ENCODE data around the gene CD2BP2. TPM values are rescaled to one million over a fixed set of nuclear protein-coding genes. Genes with fewer than 3 reads are reported as not detected.
A peak's percentile ranks its signal among the peaks of the same experiment; 100 is the strongest.

CD2BP2 gene
- total RNA-seq, 1 experiment from 2014 or later = 51.8 TPM

GRCh38 chr16:30395155-30395991, 40.3 kb upstream of the CD2BP2 start, which contains the start of gene ZNF48:
Gene ZNF48, plus strand, starts transcription at chr16:30395420. Its CDS starts 375 bp downstream, at chr16:30395795.
- intact Hi-C loops (cut with micrococcal nuclease; ENCODE audit: unreplicated experiment) = loop anchor here (1.0 to 2.0 kb wide), 2 partner anchors 14 to 17 kb away; no protein-coding TSS in a partner anchor
- Mint-ChIP-seq H3K4me3 (ENCODE audit: unreplicated experiment) (peak within 1 kb of the TSS; percentile 82), H3K36me3 (ENCODE audit: insufficient read depth, unreplicated experiment) (peaks cover 12% of the 10 kb centered on the region), H3K27me3 (ENCODE audit: insufficient read depth, unreplicated experiment) (no peaks in the 10 kb centered on the region), H3K27ac (ENCODE audit: unreplicated experiment) (peak within 1 kb of the TSS; percentile 46), H3K4me1 (ENCODE audit: low read depth, unreplicated experiment) (peaks cover 19% of the 10 kb centered on the region), H3K9me3 (ENCODE audit: unreplicated experiment) (no peaks in the 10 kb centered on the region)
- DNase-seq = peak; percentile 87 to 91
- H3K4me1 ChIP-seq = peaks cover 6% of the 10 kb centered on the region; the same call in 1 of the 2 replicates
- no peaks in the 10 kb centered on the region for H3K36me3 ChIP-seq (ENCODE audit: control insufficient read depth, insufficient read depth, low read length)
- ChIA-PET CTCF (interaction anchor here (0.6 to 2.3 kb wide), 9 partner anchors 12 to 773 kb away, joined by 4 to 27 read pairs (median 11); partner anchors contain the start of genes CD2BP2, DCTPP1, TBC1D10B and ZNF771), POLR2A (interaction anchor here (1.0 to 2.6 kb wide), 7 partner anchors 12 to 264 kb away, joined by 3 to 20 read pairs (median 7); partner anchors contain the start of genes DCTPP1, TBC1D10B and ZNF771)
- BruUV-seq (replicated peaks) = no TSS peak
- no peaks in the 10 kb centered on the region for H3K9me3 ChIP-seq
- H3K4me3 ChIP-seq (ENCODE audit: low read depth, low read length) = peak within 1 kb of the TSS; percentile 88
- no peaks in the 10 kb centered on the region for H3K27me3 ChIP-seq (replicated peaks; ENCODE audit: control insufficient read depth, insufficient read depth, low read length)
- TF ChIP-seq CTCF (IDR thresholded peaks at IDR 0.05; ENCODE audit: insufficient read depth in 1 of 2, low read depth in 1 of 2, low read length in 1 of 2, severe bottlenecking in 1 of 2, unreplicated experiment in 1 of 2) = peak in 1 of 2 experiments; percentile 40

- peaks cover 5% of the 10 kb centered on the region for H3K36me3 Mint-ChIP-seq (ENCODE audit: insufficient read depth, unreplicated experiment)
- Histone ChIP-seq H3K4me3 (ENCODE audit: low read depth, low read length) (peak overlapping the region; percentile 88), H3K4me1 (peaks cover 3% of the 10 kb centered on the region; the same call in 1 of the 2 replicates), H3K27me3 (replicated peaks; ENCODE audit: control insufficient read depth, insufficient read depth, low read length) (no peaks in the 10 kb centered on the region), H3K36me3 (ENCODE audit: control insufficient read depth, insufficient read depth, low read length) (no peaks in the 10 kb centered on the region), H3K9me3 (no peaks in the 10 kb centered on the region)
- H3K27ac Mint-ChIP-seq (ENCODE audit: unreplicated experiment) = peak overlapping the region; percentile 46
- intact Hi-C loops (cut with micrococcal nuclease; ENCODE audit: unreplicated experiment) = loop anchor here (1.0 to 2.0 kb wide), 2 partner anchors 15 to 16 kb away; no protein-coding TSS in a partner anchor
- H3K4me1 Mint-ChIP-seq (ENCODE audit: low read depth, unreplicated experiment) = peaks cover 19% of the 10 kb centered on the region
- no peak for DNase-seq
- BruUV-seq (replicated peaks) = no TSS peak
- no peak for TF ChIP-seq CTCF (IDR thresholded peaks at IDR 0.05; ENCODE audit: insufficient read depth in 1 of 2, low read depth in 1 of 2, low read length in 1 of 2, severe bottlenecking in 1 of 2, unreplicated experiment in 1 of 2)
- H3K9me3 Mint-ChIP-seq (ENCODE audit: unreplicated experiment) = no peaks in the 10 kb centered on the region
- CTCF ChIA-PET = interaction anchor here (0.6 to 2.3 kb wide), 10 partner anchors 12 to 774 kb away, joined by 4 to 27 read pairs (median 10); partner anchors contain the start of genes CD2BP2, DCTPP1, TBC1D10B and ZNF771
- H3K27me3 Mint-ChIP-seq (ENCODE audit: insufficient read depth, unreplicated experiment) = no peaks in the 10 kb centered on the region
- peak overlapping the region; percentile 82 for H3K4me3 Mint-ChIP-seq (ENCODE audit: unreplicated experiment)
- POLR2A ChIA-PET = interaction anchor here (1.0 to 2.6 kb wide), 6 partner anchors 13 to 264 kb away, joined by 3 to 20 read pairs (median 8); partner anchors contain the start of genes DCTPP1, TBC1D10B and ZNF771
Observed at GRCh38 chr16:30394592-30395154, 39.6 kb upstream of the CD2BP2 start.

GRCh38 chr16:30383521-30383920, 28.4 kb upstream of the CD2BP2 start:
- Histone ChIP-seq H3K9me3 (no peaks in the 10 kb centered on the region), H3K4me3 (ENCODE audit: low read depth, low read length) (no peak overlapping the region), H3K27me3 (replicated peaks; ENCODE audit: control insufficient read depth, insufficient read depth, low read length) (no peaks in the 10 kb centered on the region), H3K4me1 (no peaks in the 10 kb centered on the region), H3K36me3 (ENCODE audit: control insufficient read depth, insufficient read depth, low read length) (no peaks in the 10 kb centered on the region)
- BruUV-seq (replicated peaks) = no TSS peak
- CTCF ChIA-PET = no interaction called here
- Mint-ChIP-seq H3K9me3 (ENCODE audit: unreplicated experiment) (no peaks in the 10 kb centered on the region), H3K36me3 (ENCODE audit: insufficient read depth, unreplicated experiment) (peaks cover 10% of the 10 kb centered on the region), H3K4me1 (ENCODE audit: low read depth, unreplicated experiment) (peaks cover 13% of the 10 kb centered on the region), H3K27me3 (ENCODE audit: insufficient read depth, unreplicated experiment) (no peaks in the 10 kb centered on the region), H3K27ac (ENCODE audit: unreplicated experiment) (no peak overlapping the region), H3K4me3 (ENCODE audit: unreplicated experiment) (no peak overlapping the region)
- no peak for DNase-seq
- POLR2A ChIA-PET = no interaction called here
- no peak for TF ChIP-seq CTCF (IDR thresholded peaks at IDR 0.05; ENCODE audit: insufficient read depth in 1 of 2, low read depth in 1 of 2, low read length in 1 of 2, severe bottlenecking in 1 of 2, unreplicated experiment in 1 of 2)
- intact Hi-C loops (cut with micrococcal nuclease; ENCODE audit: unreplicated experiment) = no loop called here

Measured in Caco-2 (cell line).